GM23338 (cell line): ENCODE measurements around the gene UNKL. TPM values are rescaled to one million over a fixed set of nuclear protein-coding genes. Genes with fewer than 3 reads are reported as not detected.

Experiments
- ATAC-seq: fragments of 200-7000 bp; cut with Tn5 transposase; 3 replicates; pipeline ENCODE4 v1.9.1; 2020
- DNase-seq: peaks from one replicate; pipeline ENCODE4 v3.0.0-alpha.2; 2015; ENCODE audit warnings: low spot score
- H2AFZ ChIP-seq: fragments of 200-600 bp; sonication (generic); 2 replicates; pipeline ENCODE4 v1.8.0; 2016; ENCODE audit warnings: antibody characterized with exemption, mild to moderate bottlenecking, moderate library complexity
- H3F3A ChIP-seq: fragments of 200-600 bp; sonication (generic); replicated peaks from 2 replicates; pipeline ENCODE4 v1.8.0; 2017; ENCODE audit warnings: antibody characterized with exemption, mixed run types, low read depth
- H3K27ac ChIP-seq: fragments of 200-600 bp; sonication (generic); 2 replicates; pipeline ENCODE4 v1.6.1; 2016; ENCODE audit warnings: low read depth
- H3K27me3 ChIP-seq: fragments of 200-600 bp; sonication (generic); 2 replicates; pipeline ENCODE4 v1.8.0; 2016; ENCODE audit warnings: mild to moderate bottlenecking, mixed run types, moderate library complexity; ENCODE audit not compliant: insufficient read depth
- H3K36me3 ChIP-seq: fragments of 200-600 bp; sonication (generic); 2 replicates; pipeline ENCODE4 v1.8.0; 2016; ENCODE audit warnings: mild to moderate bottlenecking; ENCODE audit not compliant: insufficient read depth
- H3K4me1 ChIP-seq: fragments of 200-600 bp; sonication (generic); 2 replicates; pipeline ENCODE4 v1.8.0; 2016; ENCODE audit warnings: mild to moderate bottlenecking, moderate library complexity; ENCODE audit not compliant: insufficient read depth
- H3K4me2 ChIP-seq: fragments of 200-600 bp; sonication (generic); 2 replicates; pipeline ENCODE4 v1.7.1; 2017; ENCODE audit warnings: mixed run types
- H3K4me3 ChIP-seq: fragments of 200-600 bp; sonication (generic); 2 replicates; pipeline ENCODE4 v1.6.1; 2016; ENCODE audit warnings: mixed run types
- H3K79me2 ChIP-seq: fragments of 200-600 bp; sonication (generic); replicated peaks from 2 replicates; pipeline ENCODE4 v1.8.0; 2017; ENCODE audit warnings: mild to moderate bottlenecking; ENCODE audit not compliant: insufficient read depth
- H3K9me2 ChIP-seq: fragments of 200-600 bp; sonication (generic); 2 replicates; pipeline ENCODE4 v1.8.0; 2017; ENCODE audit not compliant: insufficient read depth
- H4K20me1 ChIP-seq: fragments of 200-600 bp; sonication (generic); replicated peaks from 2 replicates; pipeline ENCODE4 v1.8.0; 2017; ENCODE audit warnings: mild to moderate bottlenecking; ENCODE audit not compliant: insufficient read depth
- H3K27ac Mint-ChIP-seq: 2 replicates; pipeline ENCODE4 v1.8.0; 2020; ENCODE audit warnings: inconsistent platforms, mild to moderate bottlenecking, moderate library complexity, mixed read lengths
- H3K27me3 Mint-ChIP-seq: 3 replicates; pipeline ENCODE4 v1.8.0; 2022; ENCODE audit warnings: low read depth, mild to moderate bottlenecking, moderate library complexity, mixed read lengths, inconsistent platforms; ENCODE audit not compliant: insufficient read depth, poor library complexity
- H3K36me3 Mint-ChIP-seq: 3 replicates; pipeline ENCODE4 v1.8.0; 2021; ENCODE audit warnings: low read depth, mild to moderate bottlenecking, inconsistent platforms, moderate library complexity, mixed read lengths
- H3K4me1 Mint-ChIP-seq: 3 replicates; pipeline ENCODE4 v1.8.0; 2020; ENCODE audit warnings: mild to moderate bottlenecking, inconsistent platforms, mixed read lengths
- H3K4me3 Mint-ChIP-seq: 3 replicates; pipeline ENCODE4 v1.8.0; 2021; ENCODE audit warnings: moderate library complexity, mild to moderate bottlenecking, inconsistent platforms, mixed read lengths
- H3K9me3 Mint-ChIP-seq: 3 replicates; pipeline ENCODE4 v1.8.0; 2020; ENCODE audit warnings: moderate library complexity, mild to moderate bottlenecking, inconsistent platforms, mixed read lengths
- CTCF ChIP-seq, 2 experiments: fragments of 200-600 bp in 1 of 2; sonication (generic) in 1 of 2; conservative IDR thresholded peaks; 2 replicates each; pipeline versions ENCODE4 v1.5.1 to v1.6.1; 2016 to 2017; ENCODE audit warnings: antibody characterized with exemption in 2 of 2, low read depth in 2 of 2, mild to moderate bottlenecking in 2 of 2, moderate library complexity in 1 of 2
- EZH2phosphoT487 ChIP-seq: fragments of 200-600 bp; sonication (generic); IDR thresholded peaks from one replicate; pipeline ENCODE4 v1.8.1; 2018; ENCODE audit warnings: antibody characterized with exemption; ENCODE audit not compliant: unreplicated experiment
- POLR2AphosphoS5 ChIP-seq: IDR thresholded peaks from 2 replicates; pipeline ENCODE4 v1.6.1; 2016; ENCODE audit warnings: antibody characterized with exemption, low read depth
- STAT1 ChIP-seq: IDR thresholded peaks from one replicate; pipeline ENCODE4 v1.6.1; 2016; ENCODE audit warnings: antibody characterized with exemption; ENCODE audit not compliant: unreplicated experiment
- ZNF462 ChIP-seq: fragments of 250-450 bp; sonication (Bioruptor Pico); IDR thresholded peaks from 2 replicates; pipeline ENCODE4 v1.5.0; 2020; ENCODE audit warnings: mild to moderate bottlenecking, moderate library complexity
- polyA plus RNA-seq: library from polyadenylated mRNA; unstranded; fragments of >200 nt; fragmentation: Nextera tagmentation; extraction: Ambion mirVana; gene quantifications from 2 replicates; pipeline ENCODE4 v1.2.1, GENCODE V29; 2016
- total RNA-seq: library from RNA; depleted of rRNA; stranded (reverse); fragments of >200 nt; shearing (Covaris generic); gene quantifications from 2 replicates; pipeline ENCODE4 v1.2.3, GENCODE V29; 2014

The UNKL gene
- total and polyA plus RNA-seq, 2 experiments from 2014 or later, result 16.7 to 28.7 TPM

GRCh38 chr16:1426734-1427471 is 12.4 kb upstream of the UNKL start:
- H3K27me3 Mint-ChIP-seq, result peaks cover 8% of the 10 kb centered on the region
- H3K36me3 ChIP-seq, result no peaks in the 10 kb centered on the region
- H3K79me2 ChIP-seq, result no peaks in the 10 kb centered on the region
- ATAC-seq (peak; percentile 38), DNase-seq (peak; percentile 44)
- H3K9me3 Mint-ChIP-seq, result no peaks in the 10 kb centered on the region; the same call in 2 of the 3 replicates
- H3K4me3 ChIP-seq, result no peak overlapping the region
- TF ChIP-seq POLR2AphosphoS5, result no peak
- TF ChIP-seq STAT1, result no peak
- no peak for TF ChIP-seq EZH2phosphoT487
- TF ChIP-seq CTCF (conservative IDR thresholded peaks at IDR 0.05; ENCODE audit: low read depth in 2 of 2), result peak in 1 of 2 experiments; percentile 7; a peak in 1 of 4 replicates
- no peak for TF ChIP-seq ZNF462 (CRISPR knock-in tag)
- H3K9me2 ChIP-seq, result no peaks in the 10 kb centered on the region
- no peak overlapping the region for H3K4me3 Mint-ChIP-seq
- H3K36me3 Mint-ChIP-seq, result no peaks in the 10 kb centered on the region
- no peaks in the 10 kb centered on the region for H4K20me1 ChIP-seq
- H3K4me1 ChIP-seq, result no peaks in the 10 kb centered on the region
- no peak overlapping the region for H3K4me2 ChIP-seq
- H3K27ac Mint-ChIP-seq, result no peak overlapping the region; the same call in 1 of the 2 replicates
- 0 out of 3 replicates have a peak, but pooled peaks cover 2% of the 10 kb centered on the region for H3K4me1 Mint-ChIP-seq
- H3K27me3 ChIP-seq, result no peaks in the 10 kb centered on the region
- H3F3A ChIP-seq, result no peaks in the 10 kb centered on the region
- no peak overlapping the region for H3K27ac ChIP-seq
- H2AFZ ChIP-seq, result no peak overlapping the region; the same call in 1 of the 2 replicates
